SH-SY5Y (cell line): ENCODE measurements around the gene TIMM17A.

ENCODE experiments used
- GATA2 ChIP-seq: IDR thresholded peaks from 2 replicates; pipeline ENCODE4 v1.6.1; 2011; ENCODE audit warnings: mild to moderate bottlenecking, low read depth, low read length
- GATA3 ChIP-seq: IDR thresholded peaks from 2 replicates; pipeline ENCODE4 v1.6.1; 2011; ENCODE audit warnings: low read depth, mild to moderate bottlenecking, low read length, moderate library complexity

DNA sequence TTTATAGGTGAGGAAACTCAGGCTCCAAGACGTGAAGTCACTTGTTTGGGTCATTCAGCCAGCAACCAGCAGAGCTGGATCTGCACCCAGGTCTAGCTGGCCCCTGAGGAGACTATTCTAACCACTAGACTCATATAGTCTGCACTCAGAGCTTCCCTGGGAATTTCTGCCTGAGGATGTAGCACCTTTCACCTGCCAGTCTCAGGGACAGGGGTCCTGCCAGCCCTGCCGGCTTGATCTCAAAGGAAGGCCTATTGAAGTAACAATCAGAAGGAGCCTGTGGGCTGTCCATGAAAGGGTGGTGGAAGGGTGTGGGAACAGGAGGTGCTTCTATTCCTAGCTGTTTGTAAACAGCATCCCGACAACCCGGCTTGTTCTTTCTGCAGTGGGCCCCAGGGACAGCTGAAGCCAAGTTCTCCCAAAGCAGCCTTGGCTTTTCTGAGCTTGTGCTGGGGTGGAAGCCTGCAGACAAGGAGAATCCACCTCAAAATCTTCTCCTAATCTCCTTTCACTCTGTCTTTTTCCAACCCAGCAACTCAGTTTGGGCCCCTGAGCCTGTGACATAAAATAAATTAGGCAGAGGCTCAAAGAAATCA, 16.8 kb upstream of the TIMM17A start:
- TF ChIP-seq GATA3 (no peak), GATA2 (no peak)
